LHCN-M2 (cell line): ENCODE data around the gene FAM222B. TPM values are rescaled to one million over a fixed set of nuclear protein-coding genes. Genes with fewer than 3 reads are reported as not detected.
"Not testable (repeated sequence)": the region's sequence is repeated elsewhere in the genome, so short reads cannot be mapped to it uniquely, and the experiment has no call there.

Experiments
- DNase-seq: peaks from one replicate; pipeline ENCODE4 v3.0.0-alpha.2; 2012; ENCODE audit warnings: low read depth
- total RNA-seq: library from RNA; depleted of rRNA; stranded (reverse); fragments of >200 nt; gene quantifications from 2 replicates; pipeline ENCODE4 v1.2.3, GENCODE V29; 2014

Gene FAM222B
- total RNA-seq, 1 experiment from 2014 or later, result 18.0 TPM

DNA sequence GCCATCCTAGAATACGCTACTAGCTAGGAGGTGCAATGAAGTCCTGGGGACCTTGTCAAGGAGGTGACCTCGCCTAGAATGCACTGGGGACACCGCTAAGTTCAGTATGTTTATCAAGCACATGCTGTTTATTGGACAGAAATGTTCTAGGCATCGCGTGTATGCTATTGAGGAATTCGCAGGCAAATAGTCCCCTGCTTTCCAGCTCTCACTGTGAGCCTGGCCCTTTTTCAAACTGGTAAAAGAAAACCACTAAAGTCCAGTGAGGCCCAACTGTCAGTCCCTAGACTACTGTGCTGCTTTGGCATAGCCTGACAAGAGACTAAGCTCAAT is 1.2 kb upstream of the FAM222B start:
- DNase-seq, result no peak

DNA sequence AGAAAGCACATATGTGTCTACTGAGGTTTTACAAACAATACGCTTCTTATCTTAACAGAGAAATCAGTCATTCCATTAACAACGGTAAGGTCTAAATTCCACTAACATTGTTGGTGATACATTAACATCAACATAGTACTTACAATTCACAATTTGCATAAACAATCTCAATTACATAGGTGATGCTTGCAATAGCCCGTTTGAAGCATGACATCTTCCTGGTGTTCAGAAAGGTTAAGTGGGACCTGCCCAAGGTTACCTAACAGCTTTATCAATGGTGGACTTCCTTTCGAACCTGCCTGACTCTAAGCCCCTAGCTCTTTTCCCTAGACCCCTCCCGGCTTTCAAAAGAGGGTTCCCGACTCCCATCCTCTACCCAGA is 699 bp downstream of the FAM222B start:
- no peak for DNase-seq

- DNase-seq, result peak; percentile 87
These were observed 3.4 kb downstream of the FAM222B start for GRCh38 chr17:28839221-28839620.

DNA sequence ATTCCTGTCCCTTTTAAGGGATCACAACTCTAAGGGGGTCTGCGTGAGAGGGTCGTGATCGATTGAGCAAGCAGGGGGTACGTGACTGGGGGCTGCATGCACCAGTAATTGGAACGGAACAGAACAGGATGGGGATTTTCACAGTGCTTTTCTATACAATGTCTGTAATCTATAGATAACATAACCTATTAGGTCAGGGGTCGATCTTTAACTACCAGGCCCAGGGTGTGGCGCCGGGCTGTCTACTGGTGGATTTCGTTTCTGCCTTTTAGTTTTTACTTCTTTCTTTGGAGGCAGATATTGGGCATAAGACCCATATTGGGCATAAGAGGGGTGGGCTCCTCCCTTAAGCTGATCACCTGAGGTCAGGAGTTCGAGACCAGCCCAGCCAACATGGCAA is 6.0 kb downstream of the FAM222B start:
- DNase-seq, result not testable (repeated sequence)

GRCh38 chr17:28834420-28834819 is 8.2 kb downstream of the FAM222B start:
- DNase-seq, result no peak

- peak; percentile 72 for DNase-seq
These were observed 14.1 kb downstream of the FAM222B start for GRCh38 chr17:28828294-28829040.

DNA sequence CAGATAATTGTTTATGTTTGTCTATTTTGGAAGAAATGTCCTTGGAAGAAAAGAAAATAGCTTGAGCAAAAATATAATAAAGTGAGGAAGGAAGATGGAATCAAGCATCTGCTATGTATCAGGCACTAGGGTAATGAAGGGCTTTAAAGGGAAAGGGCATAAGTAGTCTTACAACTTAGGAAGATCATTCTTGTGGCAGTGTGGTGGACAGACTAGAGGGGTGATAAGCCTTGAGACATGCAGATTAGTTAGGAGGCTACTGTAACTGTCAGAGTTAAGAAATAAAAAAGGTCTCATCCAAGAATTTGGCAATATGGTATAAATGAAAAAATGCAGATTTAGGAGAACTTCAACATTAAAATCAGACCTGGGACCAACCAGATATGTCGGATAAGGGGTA is 14.9 kb downstream of the FAM222B start:
- no peak for DNase-seq

DNA sequence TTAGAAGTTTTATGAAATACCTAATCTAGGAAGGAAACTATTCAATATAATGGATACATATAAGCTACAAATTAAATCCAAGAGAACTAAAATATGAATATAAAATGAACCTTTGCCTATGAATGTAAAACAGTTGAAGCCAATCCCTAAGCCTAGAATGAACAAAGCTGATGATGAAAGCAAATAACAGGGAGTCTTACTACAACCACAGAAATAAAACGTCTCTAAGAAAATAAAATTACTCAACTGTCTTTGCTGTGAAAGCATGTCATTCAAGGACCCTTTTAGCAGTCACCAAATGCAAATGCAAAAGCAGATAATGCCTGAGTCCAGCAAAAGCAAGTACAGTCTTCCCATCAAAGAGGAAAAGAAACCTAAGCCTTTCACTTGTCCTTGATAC is 23.0 kb downstream of the FAM222B start:
- no peak for DNase-seq

DNA sequence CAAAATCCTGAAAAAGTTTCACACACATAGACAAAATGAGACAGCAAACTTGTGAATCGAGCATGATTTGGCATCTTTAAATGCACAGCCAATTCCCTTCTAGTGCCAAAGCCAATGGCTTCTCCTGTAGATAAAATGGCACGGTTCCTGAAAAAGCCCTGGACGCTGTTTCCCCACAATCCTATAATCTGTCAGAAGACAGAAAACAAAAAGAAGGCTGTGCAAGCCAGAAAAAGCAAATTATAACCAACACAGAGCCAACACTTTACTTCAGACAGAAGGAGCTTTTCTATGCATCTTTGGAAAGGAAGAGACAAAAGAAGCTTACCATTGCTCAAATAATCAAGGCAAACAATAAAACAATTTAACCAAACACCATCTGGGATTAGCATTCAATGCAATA is 23.8 kb downstream of the FAM222B start:
- DNase-seq, result no peak

DNA sequence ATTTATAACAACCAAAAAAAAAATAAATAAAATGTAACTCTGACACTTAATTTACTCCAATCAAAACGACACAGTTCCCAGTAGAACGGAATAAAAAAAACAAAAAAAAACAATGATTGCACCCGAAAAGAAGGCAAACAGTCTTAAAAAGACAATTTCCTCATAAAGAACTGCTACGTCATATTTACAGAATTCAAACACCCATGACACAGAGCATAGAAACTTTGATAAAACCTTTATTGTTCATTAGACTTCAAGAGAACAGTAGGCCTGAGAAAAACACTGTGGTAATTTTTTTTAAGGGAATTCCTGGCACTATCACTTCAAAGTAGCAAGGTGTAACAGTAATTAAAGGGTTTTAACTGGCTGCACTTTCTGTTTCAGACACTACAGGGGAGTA is 26.1 kb downstream of the FAM222B start:
- no peak for DNase-seq

DNA sequence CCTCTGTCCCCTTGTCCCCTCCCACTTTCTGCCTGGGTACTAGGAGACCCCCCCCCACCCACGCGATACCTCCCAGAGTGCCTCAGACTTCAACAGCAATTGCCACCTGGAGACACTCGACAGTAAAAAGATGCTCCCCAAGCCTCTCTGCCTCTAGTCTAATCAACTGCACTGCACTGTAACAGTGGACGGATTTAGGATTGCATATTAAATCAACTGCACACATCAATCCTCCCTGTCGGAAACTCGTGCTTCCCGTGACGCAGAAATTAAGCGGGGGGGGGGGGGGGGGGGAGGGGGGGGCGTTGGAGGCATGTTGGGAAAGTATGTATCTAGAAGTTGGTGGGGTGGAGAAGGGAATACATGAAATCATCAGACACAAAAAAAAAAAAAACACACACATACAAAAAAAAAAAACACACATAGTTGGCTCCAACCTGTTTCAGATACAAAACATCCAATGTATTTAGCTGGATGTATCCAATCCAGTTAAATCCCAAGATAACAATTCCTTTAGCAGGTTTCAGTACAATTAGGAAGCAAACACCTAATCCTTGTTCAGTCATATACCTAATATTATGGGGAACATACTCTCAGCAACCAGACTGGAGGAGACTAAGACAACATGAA is 29.7 kb downstream of the FAM222B start:
- peak; percentile 73 for DNase-seq

GRCh38 chr17:28812091-28812747 is 30.4 kb downstream of the FAM222B start:
- DNase-seq, result peak; percentile 96

- DNase-seq, result peak; percentile 50
These were observed 30.9 kb downstream of the FAM222B start for GRCh38 chr17:28811651-28812090.

DNA sequence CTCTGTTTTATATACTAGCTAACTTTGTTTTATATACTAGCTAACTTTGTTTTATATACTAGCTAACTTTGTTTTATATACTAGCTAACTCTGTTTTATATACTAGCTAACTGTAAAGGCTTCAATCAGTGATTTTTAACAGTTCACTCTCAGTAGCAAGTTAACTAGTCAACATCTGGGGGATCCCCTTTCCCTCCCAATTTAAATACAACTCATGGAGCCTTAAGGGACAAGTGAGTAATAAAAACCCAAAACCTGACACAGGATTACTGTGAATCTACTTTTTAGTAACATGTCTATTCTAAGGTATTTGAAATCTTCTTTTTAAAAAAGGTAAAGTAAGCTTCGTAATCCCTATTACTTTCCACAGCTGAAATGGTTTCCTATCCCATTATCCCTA is 32.2 kb downstream of the FAM222B start:
- peak; percentile 9 for DNase-seq

GRCh38 chr17:28807925-28808634 is 34.5 kb downstream of the FAM222B start:
- DNase-seq, result peak; percentile 96

DNA sequence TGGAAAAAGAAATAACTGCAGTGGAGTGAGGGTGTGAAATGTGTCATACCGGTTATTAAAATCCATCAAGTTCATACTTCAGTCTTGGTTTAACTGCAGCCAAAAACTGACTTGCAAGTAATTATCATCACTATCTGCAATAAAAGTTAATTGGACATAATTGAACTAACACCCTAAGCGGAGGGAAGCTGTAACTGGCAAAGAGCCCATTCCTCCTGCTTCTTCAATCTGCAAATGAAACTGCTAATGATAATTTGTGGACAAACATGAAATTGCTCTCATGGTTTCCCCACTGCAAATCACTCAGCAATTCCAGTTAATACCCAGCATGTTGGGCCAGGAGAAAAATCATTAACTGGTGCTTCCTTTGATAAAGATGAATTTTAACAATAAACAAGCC is 46.5 kb downstream of the FAM222B start:
- DNase-seq, result no peak

- not testable (repeated sequence) for DNase-seq
These were observed 47.6 kb downstream of the FAM222B start for GRCh38 chr17:28794846-28795441.

- DNase-seq, result peak; percentile 32
These were observed 49.5 kb downstream of the FAM222B start for GRCh38 chr17:28792877-28793661.

DNA sequence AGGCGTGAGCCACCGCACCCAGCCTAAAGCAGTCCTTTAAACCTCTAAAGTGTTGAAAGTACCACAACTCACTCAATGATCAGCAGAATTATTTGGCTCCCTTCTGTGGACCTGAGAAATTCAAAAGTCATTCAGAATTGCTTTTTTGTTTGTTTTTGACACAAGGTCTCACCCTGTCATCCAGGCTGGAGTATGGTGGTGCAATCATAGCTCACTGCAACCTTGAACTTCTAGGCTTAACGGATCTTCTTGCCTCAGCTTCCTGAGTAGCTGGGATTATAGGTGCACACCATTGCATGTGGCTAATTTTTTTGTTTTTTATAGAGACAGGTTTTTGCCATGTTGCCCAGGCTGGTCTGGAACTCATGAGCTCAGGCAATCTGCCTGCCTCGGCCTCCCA is 54.5 kb downstream of the FAM222B start:
- DNase-seq, result no peak

- DNase-seq, result no peak
These were observed 59.4 kb downstream of the FAM222B start for GRCh38 chr17:28783161-28783560.

DNA sequence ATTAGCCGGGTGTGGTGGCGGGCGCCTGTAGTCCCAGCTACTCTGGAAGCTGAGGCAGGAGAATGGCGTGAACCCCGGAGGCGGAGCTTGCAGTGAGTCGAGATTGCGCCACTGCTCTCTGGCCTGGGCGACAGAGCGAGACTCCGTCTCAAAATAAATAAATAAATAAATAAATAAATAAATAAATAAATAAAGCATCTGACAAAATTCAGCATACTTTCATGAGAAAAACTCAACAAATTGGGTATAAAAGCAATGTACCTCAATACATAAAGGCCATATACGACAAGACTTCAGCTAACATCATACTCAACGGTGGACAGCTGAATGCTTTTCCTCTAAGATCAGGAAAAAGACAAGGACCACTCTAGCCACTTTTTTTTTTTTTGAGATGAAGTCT is 63.0 kb downstream of the FAM222B start:
- not testable (repeated sequence) for DNase-seq
